IPS-NIHi11 (cell line): ENCODE results near the gene OR2G6.

Source experiments
- DNase-seq: peaks from one replicate; pipeline ENCODE4 v3.0.0; 2012; ENCODE audit warnings: mixed read lengths, low spot score

The OR2G6 gene

DNA sequence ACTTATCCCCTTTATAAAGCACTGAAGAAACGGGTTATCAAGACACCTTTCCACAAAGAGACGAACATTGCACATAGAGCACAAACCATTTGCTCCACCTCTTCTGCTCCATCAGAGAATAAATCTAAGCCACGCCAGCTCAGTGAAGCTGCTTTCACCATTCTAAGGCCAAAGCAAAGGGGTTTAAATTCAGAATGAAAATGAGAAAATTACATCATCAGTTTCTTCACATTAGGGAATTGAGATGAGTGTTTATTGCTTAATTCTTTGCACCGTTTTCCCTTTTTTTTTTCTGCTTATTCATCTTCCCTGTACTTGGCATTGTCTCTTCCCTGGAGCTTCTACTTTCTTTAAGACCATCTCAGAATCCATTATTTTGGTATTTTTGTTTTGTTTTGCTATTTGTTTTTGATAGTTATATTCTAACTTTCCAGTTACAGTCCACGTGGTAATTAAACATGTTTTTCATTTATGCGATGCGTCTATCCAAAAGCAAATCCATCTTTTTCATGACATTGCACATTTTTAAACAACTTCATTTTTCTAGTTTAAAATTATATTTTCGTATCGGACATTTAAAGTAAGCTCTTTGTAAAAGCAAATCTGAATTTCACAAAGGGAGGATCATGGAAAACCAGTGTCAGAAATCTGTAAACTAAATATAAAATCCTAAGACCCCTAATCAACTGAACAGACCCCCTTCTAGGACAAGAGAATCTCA lies 68.5 kb downstream of the OR2G6 start:
- DNase-seq, result no peak
